GM11168 (cell line): Measurements from ENCODE around the gene SLC1A5.

Source experiments
- in situ Hi-C: fragments of 300-500 bp; cut with MboI; formaldehyde crosslinking; loops from one replicate; pipeline ENCODE4 v1.12.0; 2022; ENCODE audit warnings: low sequenced_read_pairs; ENCODE audit not compliant: unreplicated experiment

Gene SLC1A5

DNA sequence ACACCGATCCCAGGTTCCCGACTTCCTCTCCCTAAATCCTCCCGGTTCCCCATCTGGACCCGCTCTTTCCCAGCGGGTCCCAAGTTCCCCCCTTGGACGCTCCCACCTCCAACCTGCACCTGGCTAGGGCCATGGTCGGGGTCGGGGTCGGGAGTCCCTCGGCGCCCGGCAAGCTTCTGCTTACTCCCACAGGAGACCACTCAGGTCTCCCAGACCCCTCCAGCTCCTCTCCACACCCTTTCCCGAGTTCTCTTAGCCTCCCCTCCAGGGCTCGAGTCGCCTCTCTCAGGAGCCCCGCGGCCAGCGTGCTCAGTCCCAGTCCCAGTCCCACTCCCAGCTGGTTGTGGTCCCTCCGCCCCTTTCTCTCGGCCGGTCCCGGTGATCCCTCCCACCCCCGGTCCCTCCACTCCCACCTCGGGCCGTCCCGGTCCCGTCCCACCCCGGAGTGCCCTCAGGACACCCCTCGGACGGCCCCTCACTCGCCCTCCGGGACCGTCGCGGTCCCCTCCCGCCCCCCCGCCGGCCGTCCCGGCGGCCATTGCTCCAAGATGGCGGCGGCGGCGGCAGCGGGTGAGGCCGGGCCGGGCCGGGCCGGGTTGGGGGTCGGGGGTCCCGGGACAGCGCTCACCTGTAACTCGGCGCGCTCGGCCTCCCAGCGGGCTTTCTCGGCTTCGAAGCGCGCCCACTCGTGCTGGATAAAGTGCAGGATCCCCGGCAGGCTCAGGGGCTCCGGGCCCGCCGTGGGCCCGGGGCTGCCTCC is 42.7 kb downstream of the SLC1A5 start, which contains the start of gene FKRP:
Gene FKRP (plus strand): TSS at position 537 of the 760 bp plus-strand sequence. CDS start 9,394 bp downstream, outside the sequence.
- in situ Hi-C loops, result no loop called here

DNA sequence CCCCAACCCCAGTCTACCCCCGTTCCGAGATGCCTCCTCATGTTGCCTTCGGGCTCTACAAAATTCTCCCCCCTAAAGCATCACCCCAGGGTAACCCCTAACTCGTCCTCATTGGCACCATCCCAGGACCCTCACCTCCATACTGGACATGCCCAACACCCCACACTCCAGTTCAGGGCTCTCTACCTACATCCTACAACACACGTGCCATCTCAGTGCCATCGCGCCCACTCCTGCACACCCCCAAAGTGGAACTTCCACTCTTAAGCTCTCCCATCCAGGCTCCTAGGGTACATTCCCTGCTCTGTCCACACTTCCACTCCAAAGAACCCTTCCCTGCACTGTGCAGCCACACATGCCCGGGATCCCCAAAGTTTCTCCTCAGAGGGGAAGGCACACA is 43.4 kb downstream of the SLC1A5 start:
- in situ Hi-C loops, result no loop called here

DNA sequence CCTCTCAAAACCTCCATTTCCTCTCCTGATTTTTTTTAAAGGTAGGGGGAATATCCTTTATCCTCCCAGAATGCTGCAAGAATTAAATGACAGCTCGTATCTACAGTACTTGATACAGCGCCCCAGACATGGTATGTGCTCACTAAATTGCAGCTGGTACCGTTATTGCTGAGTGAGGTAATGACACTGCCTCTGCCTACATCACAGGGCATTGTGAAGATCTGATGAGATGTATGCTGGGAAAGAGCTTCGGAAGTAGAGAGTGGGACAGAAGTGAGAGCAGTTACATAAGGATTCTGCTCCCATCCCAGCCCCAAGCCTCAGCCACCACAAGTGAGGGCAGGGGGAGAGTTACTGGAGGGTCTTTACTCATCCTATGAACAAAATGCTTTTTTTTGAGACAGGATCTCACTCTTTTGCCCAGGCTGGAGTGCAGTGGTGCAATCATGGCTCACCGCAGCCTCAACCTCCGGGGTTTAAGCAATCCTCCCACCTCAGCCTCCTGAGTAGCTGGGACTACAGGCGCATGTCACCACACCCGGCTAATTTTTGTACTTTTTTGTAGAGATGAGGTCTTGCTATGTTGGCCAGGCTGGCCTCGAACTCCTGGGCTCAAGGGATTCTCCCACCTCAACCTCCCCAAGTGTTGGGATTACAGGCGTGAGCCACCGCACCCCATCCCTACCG is 44.2 kb downstream of the SLC1A5 start:
- in situ Hi-C loops, result no loop called here

DNA sequence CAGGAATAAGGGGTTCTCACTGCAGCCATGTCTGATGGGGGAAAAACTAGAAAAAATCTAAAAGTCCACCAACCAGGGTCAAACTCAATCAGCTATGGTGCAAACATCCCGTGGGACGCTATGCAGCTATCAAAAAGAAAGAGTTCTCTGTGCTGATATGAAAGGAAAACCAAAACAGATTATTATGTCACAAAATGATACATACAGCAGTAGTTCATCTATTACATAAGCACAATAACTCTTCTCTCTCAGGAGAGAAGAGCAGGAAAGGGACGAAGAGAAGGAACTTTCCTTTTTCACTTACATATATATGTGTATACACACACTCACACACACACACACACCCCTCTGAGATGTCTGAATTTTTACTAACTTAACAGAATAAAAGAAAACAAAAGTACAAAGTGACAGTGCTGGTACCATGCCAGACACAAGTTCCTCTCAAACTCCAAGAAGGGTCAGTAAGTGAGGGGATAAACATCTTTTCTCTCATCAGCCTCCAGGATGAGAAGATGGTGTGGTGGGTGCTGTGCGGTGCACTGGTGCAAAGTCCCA is 45.4 kb downstream of the SLC1A5 start:
- in situ Hi-C loops, result no loop called here

DNA sequence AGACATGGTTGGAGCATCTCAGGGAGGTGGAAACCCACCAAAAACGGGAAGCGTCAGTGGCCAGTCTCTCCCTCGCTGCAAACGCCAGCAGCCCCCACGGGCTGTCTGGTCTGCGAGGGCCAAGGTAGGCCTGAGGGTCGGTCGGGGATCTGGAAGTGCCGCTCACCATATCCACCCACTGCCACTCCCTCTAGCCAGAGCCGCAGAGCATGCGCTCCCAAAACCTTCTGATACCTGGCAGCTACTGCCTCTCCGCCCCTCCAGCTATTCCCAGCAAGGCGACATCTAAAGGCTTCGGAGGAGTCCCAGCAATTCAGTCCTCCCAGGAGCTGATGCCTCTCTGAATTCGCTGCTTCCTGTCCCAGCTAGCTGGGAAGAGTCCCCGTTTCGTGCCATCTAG is 46.9 kb downstream of the SLC1A5 start:
- in situ Hi-C loops, result no loop called here

DNA sequence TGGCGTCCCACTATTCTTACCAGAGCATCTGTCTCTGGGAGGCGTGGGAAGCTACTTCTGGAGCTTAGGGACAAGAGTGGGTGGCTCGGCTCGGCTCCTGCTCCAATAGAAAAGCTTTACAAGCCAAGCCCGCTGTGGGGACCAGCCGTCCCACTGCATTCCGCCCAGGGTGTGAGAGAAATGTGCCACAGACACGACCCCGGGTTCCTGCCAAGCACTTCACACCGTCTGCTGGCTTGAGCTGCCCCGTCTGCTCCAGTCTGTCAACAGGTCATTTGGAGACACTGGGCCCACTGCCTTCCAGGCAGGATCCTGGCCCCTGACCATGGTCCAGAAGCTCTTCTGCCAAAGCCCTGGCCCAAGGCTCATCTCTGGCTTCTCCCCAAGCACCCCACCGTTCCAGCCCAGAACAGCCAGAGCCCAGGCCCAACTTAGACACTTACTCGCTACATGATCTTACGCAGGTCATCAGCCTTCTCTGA is 49.1 kb downstream of the SLC1A5 start:
- in situ Hi-C loops, result no loop called here

DNA sequence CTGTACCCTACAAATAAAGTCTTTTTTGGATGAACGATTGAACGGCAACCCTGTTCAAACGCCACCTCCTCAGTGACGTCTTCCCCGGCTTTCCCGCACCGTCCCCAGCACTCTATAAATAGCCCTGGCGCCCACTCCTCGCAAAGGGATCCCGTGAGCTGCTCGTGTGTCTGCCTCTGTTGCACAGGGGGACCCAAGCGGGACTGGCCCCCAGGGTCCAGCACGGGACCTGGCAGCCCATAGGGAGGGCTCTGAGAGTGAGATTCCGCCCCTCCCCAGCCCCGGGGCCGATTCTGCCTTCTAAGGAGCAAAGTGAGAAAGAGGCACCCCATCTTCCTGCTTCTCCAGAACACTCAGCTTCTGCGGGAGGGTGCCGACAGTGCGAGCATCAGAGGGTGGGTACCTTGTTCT is 50.6 kb downstream of the SLC1A5 start:
- in situ Hi-C loops, result no loop called here

DNA sequence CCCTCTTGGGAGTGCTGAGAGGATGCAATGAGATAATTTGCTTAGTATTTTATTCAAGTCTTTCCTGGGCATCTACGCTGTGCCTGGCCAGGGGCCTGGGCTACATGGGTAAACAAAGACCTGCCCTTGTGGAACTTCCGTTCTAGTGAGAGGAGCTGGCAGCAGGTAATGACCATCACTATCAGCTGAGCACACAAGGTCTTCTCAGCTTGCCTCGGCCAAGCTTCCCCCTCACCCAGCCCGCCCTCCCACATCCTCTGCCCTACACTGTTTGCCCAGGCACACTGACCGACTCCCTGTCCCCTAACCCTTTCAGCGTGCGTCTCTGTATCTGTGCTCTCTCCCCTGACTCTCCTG is 51.1 kb downstream of the SLC1A5 start:
- in situ Hi-C loops, result no loop called here

DNA sequence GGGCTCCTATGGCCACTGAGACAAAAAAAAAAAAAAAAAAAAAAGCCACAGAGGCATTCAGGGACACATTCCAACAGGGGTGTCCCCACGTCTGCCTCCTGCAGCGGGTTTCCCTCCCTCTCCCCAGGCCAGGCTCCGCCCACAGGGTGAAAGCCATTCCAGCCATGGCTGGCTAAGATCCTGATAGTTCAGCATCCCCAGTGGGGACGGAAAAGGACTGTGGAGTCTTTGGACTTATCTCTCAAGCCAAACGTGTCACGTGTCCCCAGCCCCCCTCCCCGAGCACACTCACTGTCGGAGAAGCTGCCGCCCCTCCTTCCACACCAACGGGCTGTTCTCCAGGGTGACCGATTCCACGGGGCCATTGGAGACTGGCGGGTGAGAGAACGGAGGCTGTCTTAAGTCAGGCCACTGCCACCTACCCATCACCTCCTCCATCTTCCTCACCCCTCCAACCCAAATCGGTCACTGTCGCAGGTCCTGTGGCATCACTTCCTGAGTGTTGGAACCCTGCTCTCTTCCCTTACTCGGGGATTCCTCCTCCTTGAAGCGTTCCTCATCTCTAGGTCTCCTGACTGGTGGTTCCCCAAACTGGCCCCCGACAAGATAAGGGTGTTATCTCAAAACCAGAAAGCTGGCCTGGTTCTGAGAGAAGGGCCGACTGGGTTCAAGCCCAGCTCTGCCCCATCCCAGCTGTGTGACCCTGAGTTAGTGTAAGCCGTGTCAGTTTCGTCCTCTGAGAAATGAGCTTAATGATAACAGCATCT is 51.7 kb downstream of the SLC1A5 start:
- in situ Hi-C loops, result no loop called here

DNA sequence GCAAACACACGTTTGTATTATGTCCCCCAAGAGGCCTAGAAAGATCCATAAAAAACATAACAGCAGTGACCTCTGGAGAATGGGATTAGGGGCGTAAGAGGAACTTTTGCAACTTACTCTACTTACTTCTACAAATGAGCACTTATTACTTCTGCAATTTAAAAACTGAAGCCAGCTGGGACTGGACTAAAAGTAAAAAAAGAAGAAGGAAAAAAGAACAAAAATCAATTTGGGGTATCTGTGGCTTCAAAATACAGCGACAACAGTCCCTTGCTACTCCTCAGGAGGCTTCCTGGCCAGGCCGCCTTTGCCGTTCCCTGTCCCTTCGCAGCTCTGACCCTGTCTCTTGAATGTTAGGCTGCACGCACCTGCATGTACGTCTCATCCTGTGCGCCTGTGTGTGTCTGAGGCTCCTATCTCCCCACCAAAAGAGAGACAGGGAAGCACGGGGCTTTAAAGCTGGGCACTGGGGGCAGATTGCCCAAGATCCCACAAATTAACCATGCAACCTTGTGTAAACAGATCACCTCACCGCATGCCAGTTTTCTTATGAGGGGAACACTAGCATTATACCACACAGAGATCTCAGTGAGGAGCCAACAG is 54.6 kb downstream of the SLC1A5 start:
- in situ Hi-C loops, result no loop called here

DNA sequence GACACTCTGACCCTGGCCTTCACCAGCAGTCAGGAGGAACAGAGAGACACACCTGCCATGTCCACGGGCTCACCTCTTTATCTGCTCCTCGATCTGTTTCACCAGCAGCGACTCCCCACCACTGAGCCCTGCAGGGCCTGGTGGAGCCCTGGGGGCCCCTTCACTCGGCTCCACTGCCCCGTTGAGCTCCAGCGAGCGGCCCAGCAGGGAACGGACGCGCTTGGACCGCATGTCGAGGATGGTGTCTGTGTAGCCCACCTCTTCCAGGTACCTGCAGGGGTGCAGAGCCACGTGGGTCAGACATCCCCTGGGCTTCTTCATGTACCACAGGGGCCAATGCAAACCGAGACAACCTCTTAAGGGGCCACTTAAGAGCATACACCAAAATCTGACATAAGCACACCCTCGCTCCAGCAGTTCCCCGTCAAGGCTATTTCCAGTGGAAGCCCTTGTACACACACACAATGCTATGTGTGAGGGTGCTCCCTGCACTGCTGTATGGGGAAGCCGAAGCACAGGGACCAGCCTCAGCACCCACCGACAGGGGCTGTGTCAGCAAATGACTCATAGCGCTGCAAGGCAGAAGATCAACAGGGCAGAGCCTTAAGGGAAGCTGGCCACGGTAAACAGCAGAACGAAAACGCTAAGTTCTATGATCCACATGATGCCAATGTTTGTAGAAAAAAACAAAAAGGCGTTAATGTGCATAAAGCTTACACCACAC is 55.3 kb downstream of the SLC1A5 start:
- in situ Hi-C loops, result no loop called here

DNA sequence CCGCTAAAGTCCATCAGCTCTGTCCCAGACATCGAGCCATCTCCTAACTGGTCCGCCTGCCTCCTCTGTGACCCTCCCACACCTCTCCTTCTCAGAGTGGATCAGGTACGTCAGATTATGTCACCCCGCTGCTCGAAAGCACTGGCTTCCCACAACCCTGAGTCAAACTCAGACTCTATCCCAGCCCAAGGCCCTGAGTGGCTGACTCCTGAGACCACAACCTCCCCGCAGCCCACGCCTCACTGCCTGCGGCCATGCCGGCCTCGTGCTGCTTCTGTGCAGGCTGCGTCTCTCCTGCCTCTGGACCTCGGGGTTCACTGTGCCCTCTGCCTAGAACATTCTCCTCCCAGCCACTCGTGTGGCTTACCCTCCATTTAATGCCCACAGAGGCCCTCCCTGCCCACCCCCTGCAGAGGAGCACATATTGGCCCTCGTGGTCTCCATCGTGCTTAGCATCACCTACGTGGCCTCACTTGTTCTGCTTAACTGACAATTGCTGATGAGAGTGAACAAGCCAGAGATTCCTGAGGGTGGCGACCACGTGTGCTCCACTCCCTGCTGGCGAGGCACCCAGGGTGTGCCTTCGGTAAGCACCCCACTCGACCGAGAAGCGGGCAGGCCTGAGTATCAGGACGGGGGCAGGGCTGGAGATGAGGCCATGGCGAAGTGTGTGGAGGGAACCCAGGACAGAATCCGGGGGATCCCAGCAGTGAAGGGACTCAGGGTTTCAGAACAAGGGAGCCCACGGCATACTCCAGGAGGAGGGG is 56.0 kb downstream of the SLC1A5 start:
- in situ Hi-C loops, result no loop called here

DNA sequence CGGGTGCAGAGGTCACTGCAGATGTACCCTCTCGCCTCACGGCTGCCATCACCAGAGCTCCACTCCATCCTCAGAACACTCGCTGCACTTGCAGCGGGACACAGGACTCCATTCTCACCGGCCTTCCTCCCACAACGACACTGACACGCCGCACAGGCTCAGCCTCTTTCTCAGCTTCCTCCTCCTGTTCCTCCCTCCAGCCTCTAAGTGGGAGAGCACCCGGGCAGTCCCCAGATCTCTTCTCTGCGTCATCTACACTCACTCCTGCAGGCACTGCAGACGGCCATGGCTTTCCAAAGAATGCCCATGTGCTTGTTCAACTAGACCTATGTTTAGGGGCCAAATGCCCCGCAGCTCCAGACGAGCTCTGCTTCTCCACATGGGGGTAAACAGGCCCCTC is 56.8 kb downstream of the SLC1A5 start:
- in situ Hi-C loops, result no loop called here

DNA sequence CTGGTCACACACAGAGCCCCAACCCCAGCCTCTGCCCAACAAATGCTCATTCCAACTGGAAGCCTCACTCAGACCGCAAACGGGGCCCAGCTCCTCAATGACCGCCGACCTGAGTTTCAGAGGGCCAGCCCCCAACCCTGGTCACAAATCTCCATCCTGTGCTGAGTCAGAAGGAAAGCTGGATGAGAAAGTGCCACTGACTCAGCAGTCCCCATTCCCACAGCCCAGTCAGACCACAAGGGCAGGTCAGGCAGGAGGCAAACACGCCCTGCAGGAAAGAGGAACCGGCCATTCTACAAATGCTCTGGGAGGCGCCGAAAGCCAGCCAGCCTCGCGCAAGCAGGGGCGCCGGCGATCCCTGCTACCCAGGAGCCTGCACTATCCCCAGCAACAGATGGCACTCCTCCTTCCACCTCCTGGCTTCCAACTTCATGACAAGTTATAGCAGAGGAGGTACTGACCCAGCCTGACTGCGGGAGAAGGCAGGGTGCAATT is 57.3 kb downstream of the SLC1A5 start:
- in situ Hi-C loops, result no loop called here

DNA sequence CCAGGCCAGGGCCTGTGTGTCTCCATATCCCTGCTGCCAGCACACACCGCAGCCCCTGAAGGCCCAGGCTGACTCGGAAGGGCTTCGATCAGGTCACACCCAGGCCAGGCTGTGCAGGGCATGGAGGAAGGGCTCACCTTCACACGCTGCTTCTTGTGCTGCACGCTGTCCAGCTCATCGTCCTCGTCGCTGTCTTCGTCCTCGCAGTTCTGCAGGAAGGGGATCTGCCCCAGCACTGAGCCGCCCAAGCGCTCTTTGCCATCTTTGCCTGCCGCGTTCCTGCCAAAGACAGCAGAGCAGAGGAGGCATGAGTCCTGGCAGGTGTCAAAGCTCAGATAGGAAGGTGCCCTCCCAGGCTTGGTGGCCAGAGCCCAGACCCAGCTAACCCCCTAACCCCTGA is 57.8 kb downstream of the SLC1A5 start:
- in situ Hi-C loops, result no loop called here

DNA sequence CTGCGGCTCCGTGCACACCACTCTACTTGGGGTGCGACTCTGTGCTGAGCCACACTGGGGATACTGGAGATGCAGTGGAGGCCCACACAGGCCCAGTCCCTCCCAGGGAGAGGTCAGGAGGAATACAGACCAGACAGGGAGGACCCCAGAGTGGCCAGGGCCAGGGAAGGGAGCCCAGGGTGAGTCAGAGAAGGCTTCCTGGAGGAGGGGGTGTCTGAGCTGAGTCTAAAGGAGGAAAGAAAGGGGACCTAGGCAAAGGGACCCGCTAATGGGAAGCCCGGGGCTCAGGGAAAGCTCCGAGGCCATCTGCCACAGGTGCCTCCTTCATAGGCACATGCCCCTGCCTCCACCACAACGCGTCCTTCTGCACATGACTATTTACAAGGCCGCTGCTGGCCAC is 58.2 kb downstream of the SLC1A5 start:
- in situ Hi-C loops, result no loop called here

DNA sequence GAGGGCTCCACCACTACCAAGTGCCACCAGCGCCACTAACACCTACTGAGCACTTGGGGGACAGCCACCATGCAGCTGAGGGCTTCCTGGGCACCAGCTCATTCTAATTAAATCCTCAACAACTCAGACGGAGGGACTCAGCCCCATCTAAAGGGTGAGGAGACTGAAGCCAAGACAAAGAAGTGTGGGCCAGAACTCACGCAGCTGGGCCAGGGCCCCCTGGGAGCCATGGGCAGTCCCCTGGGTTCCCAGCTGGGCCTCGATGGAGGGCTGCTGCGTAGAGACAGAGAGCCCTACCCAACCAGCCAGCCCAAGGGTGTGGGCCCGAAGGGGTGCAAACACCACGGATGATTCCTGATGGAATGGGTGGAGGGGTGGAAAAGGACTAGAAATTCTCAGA is 58.7 kb downstream of the SLC1A5 start:
- in situ Hi-C loops, result no loop called here

DNA sequence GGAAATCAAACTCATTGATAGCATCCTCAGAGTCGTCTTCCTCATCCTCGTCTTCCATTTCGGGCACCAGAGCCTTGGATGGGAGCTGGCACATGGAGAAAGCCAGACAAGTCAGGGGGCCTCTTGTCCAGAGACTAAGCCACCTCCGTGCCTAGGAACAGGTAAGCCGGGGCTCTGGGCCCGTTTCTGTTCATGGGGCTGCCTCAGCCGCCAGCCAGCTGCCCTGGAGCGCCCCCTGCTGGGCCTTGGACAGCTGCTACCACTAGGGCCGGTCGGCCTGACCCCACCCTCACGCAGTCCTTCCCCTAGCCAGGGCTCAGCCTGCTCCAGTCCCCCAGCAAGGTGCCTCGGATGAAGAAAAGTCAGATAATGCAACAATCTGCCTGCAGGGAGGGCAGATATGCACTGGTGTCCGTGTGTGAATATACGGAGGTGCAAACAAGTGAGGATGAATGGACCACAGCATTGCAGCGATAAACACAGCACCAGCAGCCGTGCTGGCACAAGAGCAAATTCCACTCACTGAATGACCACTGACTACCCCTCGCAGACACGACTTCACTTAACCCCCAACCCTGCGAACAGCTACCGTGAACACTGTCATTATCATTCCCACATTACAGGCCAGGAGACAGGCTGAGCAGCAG is 59.6 kb downstream of the SLC1A5 start:
- in situ Hi-C loops, result no loop called here
